ENCODE data around the gene MYCBP2. TPM values are rescaled to one million over a fixed set of nuclear protein-coding genes. Genes with fewer than 3 reads are reported as not detected.

Gene MYCBP2
- total RNA-seq (124 TPM), polyA plus RNA-seq (43.7 TPM)

- WGBS: 2% methylated on average over 33 of the region's 35 CpGs
- Histone ChIP-seq H3K36me3 (ENCODE audit: insufficient read depth) (no peaks in the 10 kb centered on the region), H3K4me1 (ENCODE audit: insufficient read depth) (no peaks in the 10 kb centered on the region), H3K27ac (ENCODE audit: low read depth) (peak within 1 kb of the TSS; percentile 87), H3K4me3 (ENCODE audit: low read depth, low read length) (peak within 1 kb of the TSS; percentile 81)
- DNase-seq (ENCODE audit: extremely low spot score): peak; percentile 97
Measured at GRCh38 chr13:77326905-77327604, at the start of gene MYCBP2. Gene MYCBP2, minus strand, starts transcription at chr13:77327094. Its CDS starts 319 bp downstream, at chr13:77326775.

- Histone ChIP-seq H3K4me3 (ENCODE audit: low read depth, low read length) (no peak overlapping the region), H3K36me3 (ENCODE audit: insufficient read depth) (no peaks in the 10 kb centered on the region), H3K4me1 (ENCODE audit: insufficient read depth) (no peaks in the 10 kb centered on the region), H3K27ac (ENCODE audit: low read depth) (no peak overlapping the region)
- WGBS: 91% methylated on average over 1 of the region's 1 CpG
- no peak for DNase-seq (ENCODE audit: extremely low spot score)
Measured at GRCh38 chr13:77375560-77376108, 48.7 kb upstream of the MYCBP2 start.

- Histone ChIP-seq H3K27ac (ENCODE audit: low read depth) (no peak overlapping the region), H3K36me3 (ENCODE audit: insufficient read depth) (no peaks in the 10 kb centered on the region), H3K4me3 (ENCODE audit: low read depth, low read length) (no peak overlapping the region), H3K4me1 (ENCODE audit: insufficient read depth) (no peaks in the 10 kb centered on the region)
- DNase-seq (ENCODE audit: extremely low spot score): no peak
- 70% methylated on average over 2 of the region's 2 CpGs for WGBS
Measured at GRCh38 chr13:77374786-77375185, 47.9 kb upstream of the MYCBP2 start.

GRCh38 chr13:77374339-77374738, 47.4 kb upstream of the MYCBP2 start:
- DNase-seq (ENCODE audit: extremely low spot score): no peak
- Histone ChIP-seq H3K36me3 (ENCODE audit: insufficient read depth) (no peaks in the 10 kb centered on the region), H3K4me1 (ENCODE audit: insufficient read depth) (no peaks in the 10 kb centered on the region), H3K4me3 (ENCODE audit: low read depth, low read length) (no peak overlapping the region), H3K27ac (ENCODE audit: low read depth) (no peak overlapping the region)
- 53% methylated on average over 1 of the region's 1 CpG for WGBS

GRCh38 chr13:77373502-77373901, 46.6 kb upstream of the MYCBP2 start:
- no peak overlapping the region for H3K27ac ChIP-seq (ENCODE audit: low read depth)
- WGBS: 85% methylated on average over 1 of the region's 1 CpG
- H3K4me1 ChIP-seq (ENCODE audit: insufficient read depth): no peaks in the 10 kb centered on the region
- H3K4me3 ChIP-seq (ENCODE audit: low read depth, low read length): no peak overlapping the region
- no peaks in the 10 kb centered on the region for H3K36me3 ChIP-seq (ENCODE audit: insufficient read depth)
- DNase-seq (ENCODE audit: extremely low spot score): no peak

GRCh38 chr13:77372275-77372674, 45.4 kb upstream of the MYCBP2 start:
- Histone ChIP-seq H3K4me1 (ENCODE audit: insufficient read depth) (no peaks in the 10 kb centered on the region), H3K27ac (ENCODE audit: low read depth) (no peak overlapping the region), H3K4me3 (ENCODE audit: low read depth, low read length) (no peak overlapping the region), H3K36me3 (ENCODE audit: insufficient read depth) (no peaks in the 10 kb centered on the region)
- 91% methylated on average over 1 of the region's 1 CpG for WGBS
- DNase-seq (ENCODE audit: extremely low spot score): no peak

- no peak overlapping the region for H3K4me3 ChIP-seq (ENCODE audit: low read depth, low read length)
- whole genome bisulfite sequencing: 73% methylated on average over 2 of the region's 2 CpGs
- no peaks in the 10 kb centered on the region for H3K36me3 ChIP-seq (ENCODE audit: insufficient read depth)
- no peak overlapping the region for H3K27ac ChIP-seq (ENCODE audit: low read depth)
- no peak for DNase-seq (ENCODE audit: extremely low spot score)
- H3K4me1 ChIP-seq (ENCODE audit: insufficient read depth): no peaks in the 10 kb centered on the region
Measured at GRCh38 chr13:77370888-77371287, 44.0 kb upstream of the MYCBP2 start.

DNA sequence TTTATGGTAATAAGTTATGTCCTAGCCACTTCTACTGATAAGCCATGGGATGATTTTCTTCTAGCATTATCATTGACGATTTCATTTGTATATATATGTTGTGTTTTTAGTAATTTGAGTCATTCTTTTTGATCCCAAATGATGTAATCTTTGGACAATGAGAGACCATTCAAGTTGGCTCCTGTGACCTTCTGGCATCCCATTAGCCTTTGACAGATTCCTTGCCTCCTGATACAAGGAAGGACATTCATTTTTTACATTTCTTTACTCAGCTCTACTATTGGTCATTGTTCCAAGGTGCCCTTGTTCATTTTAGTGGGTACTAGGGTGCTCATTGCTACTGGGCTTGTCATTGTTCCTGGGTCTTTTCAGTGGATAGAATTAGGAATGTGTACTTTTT, 35.3 kb upstream of the MYCBP2 start:
- WGBS: 49% methylated on average over 1 of the region's 1 CpG
- H3K4me1 ChIP-seq (ENCODE audit: insufficient read depth): no peaks in the 10 kb centered on the region
- no peak for DNase-seq (ENCODE audit: extremely low spot score)
- H3K4me3 ChIP-seq (ENCODE audit: low read depth, low read length): no peak overlapping the region
- no peak overlapping the region for H3K27ac ChIP-seq (ENCODE audit: low read depth)
- H3K36me3 ChIP-seq (ENCODE audit: insufficient read depth): no peaks in the 10 kb centered on the region

- WGBS: 71% methylated on average over 3 of the region's 3 CpGs
- H3K27ac ChIP-seq (ENCODE audit: low read depth): no peak overlapping the region
- H3K4me3 ChIP-seq (ENCODE audit: low read depth, low read length): no peak overlapping the region
- H3K36me3 ChIP-seq (ENCODE audit: insufficient read depth): no peaks in the 10 kb centered on the region
- no peaks in the 10 kb centered on the region for H3K4me1 ChIP-seq (ENCODE audit: insufficient read depth)
- no peak for DNase-seq (ENCODE audit: extremely low spot score)
Measured at GRCh38 chr13:77360032-77360685, 33.3 kb upstream of the MYCBP2 start.

DNA sequence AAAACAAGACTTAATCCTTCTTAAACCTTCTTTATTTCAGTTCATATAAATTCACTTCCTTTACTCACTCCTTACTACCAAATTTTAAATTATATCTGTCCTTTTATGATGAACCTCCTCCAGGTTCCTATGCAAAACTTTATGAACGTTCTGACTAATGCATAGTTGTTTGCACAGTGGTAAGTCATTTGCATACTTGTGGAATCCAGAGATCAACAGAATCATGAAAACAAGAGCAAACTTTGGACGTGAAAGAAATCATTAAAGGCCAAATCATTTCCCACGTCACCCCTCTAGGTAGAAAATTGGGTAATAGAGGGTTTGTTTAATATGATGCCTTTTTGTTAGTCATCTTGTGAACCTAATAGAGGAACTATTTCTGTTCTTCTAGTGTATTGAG, 32.3 kb upstream of the MYCBP2 start:
- no peak for DNase-seq (ENCODE audit: extremely low spot score)
- Histone ChIP-seq H3K36me3 (ENCODE audit: insufficient read depth) (no peaks in the 10 kb centered on the region), H3K4me3 (ENCODE audit: low read depth, low read length) (no peak overlapping the region), H3K27ac (ENCODE audit: low read depth) (no peak overlapping the region), H3K4me1 (ENCODE audit: insufficient read depth) (no peaks in the 10 kb centered on the region)
- WGBS: 68% methylated on average over 3 of the region's 3 CpGs

DNA sequence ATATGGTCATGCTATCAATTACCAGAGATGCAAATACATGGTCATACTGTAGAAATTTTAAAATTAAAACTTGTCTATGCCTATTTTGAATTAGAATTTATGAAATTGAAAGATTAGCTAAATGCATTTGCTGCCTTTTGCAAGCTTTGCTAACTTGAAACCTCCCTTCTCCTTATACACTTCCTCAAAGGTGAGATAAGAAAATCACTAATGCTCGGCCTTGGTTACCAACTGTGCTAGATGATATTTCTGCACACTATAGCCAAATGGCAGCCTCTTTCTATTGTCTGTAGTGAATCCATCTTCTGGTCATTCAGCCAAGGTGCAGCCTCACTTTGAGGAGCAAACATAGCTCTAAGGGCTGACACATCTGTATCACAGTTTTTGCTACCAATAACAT, 31.1 kb upstream of the MYCBP2 start:
- Histone ChIP-seq H3K4me1 (ENCODE audit: insufficient read depth) (no peaks in the 10 kb centered on the region), H3K4me3 (ENCODE audit: low read depth, low read length) (no peak overlapping the region), H3K36me3 (ENCODE audit: insufficient read depth) (no peaks in the 10 kb centered on the region), H3K27ac (ENCODE audit: low read depth) (no peak overlapping the region)
- DNase-seq (ENCODE audit: extremely low spot score): no peak
- WGBS: 64% methylated on average over 1 of the region's 1 CpG

DNA sequence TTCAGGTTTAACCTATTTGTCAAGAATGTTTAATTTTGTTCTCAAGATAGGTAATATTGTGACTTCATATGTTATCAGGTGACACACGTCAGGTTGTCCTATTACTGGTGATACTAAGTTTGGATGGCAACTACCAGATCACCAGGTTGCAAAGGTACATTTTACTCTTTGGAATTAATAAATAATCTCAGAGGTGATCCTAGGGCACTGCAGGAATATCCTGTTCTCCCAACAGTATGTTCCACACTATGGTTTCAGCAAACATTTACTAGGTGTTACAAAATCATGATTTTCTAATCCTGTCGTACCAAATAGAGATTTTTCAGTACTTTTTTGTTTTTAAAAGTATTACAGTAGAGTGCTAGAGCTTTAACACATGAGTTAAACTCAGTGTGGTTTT, 29.3 kb upstream of the MYCBP2 start:
- 58% methylated on average over 2 of the region's 2 CpGs for WGBS
- no peak overlapping the region for H3K4me3 ChIP-seq (ENCODE audit: low read depth, low read length)

DNA sequence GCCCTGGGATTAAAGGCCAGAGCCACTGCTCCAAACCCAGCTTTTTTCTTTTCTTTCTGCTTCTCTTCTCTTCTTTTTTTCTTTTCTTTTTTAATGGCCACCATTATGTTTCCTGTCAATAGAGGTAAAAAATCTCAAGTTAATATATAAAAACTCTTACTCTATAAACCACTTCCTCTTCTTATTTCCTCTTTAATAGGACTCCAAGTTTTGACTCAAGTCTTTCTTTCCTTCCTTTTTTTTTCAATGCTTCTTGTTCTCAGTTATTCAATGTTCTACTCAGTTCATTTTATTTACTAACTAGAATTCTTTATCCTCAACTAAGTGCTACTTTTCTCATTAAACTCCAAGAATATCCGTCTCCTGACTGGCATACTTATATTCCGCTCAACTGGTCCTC, 27.1 kb upstream of the MYCBP2 start:
- no peak overlapping the region for H3K27ac ChIP-seq (ENCODE audit: low read depth)
- WGBS: 92% methylated on average over 2 of the region's 2 CpGs
- no peaks in the 10 kb centered on the region for H3K4me1 ChIP-seq (ENCODE audit: insufficient read depth)
- DNase-seq (ENCODE audit: extremely low spot score): no peak
- no peak overlapping the region for H3K4me3 ChIP-seq (ENCODE audit: low read depth, low read length)
- no peaks in the 10 kb centered on the region for H3K36me3 ChIP-seq (ENCODE audit: insufficient read depth)

More for the DNA sequence above, 29.3 kb upstream of the MYCBP2 start:
- no peak overlapping the region for H3K27ac ChIP-seq (ENCODE audit: low read depth)
- H3K36me3 ChIP-seq (ENCODE audit: insufficient read depth): no peaks in the 10 kb centered on the region
- DNase-seq (ENCODE audit: extremely low spot score): no peak
- no peaks in the 10 kb centered on the region for H3K4me1 ChIP-seq (ENCODE audit: insufficient read depth)

DNA sequence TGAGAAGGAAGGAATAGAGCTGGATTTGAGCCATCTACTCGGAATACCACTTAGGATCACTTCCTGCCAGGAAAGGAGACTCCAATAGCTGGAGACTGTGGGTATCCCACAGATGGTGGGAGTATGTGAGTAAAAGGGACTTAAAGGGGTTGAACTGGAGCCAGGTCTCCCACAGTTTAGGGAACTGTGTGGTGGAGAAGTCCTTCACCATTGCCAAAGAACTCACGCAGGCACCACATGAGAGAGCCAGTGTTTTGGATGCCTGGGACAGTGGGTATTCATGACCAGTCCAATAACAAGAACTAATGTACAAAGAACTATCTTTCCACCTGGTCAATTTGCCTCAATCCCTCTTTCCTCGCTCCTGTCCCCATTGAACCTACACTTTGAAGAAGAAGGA, 24.4 kb upstream of the MYCBP2 start:
- WGBS: 76% methylated on average over 3 of the region's 3 CpGs
- H3K4me1 ChIP-seq (ENCODE audit: insufficient read depth): no peaks in the 10 kb centered on the region
- no peaks in the 10 kb centered on the region for H3K36me3 ChIP-seq (ENCODE audit: insufficient read depth)
- no peak for DNase-seq (ENCODE audit: extremely low spot score)
- H3K27ac ChIP-seq (ENCODE audit: low read depth): no peak overlapping the region
- H3K4me3 ChIP-seq (ENCODE audit: low read depth, low read length): no peak overlapping the region
